Skin epidermis (tissue), 12 donors: ENCODE measurements around the gene HYI.
A peak's percentile ranks its signal among the peaks of the same experiment; 100 is the strongest.
"Not testable (repeated sequence)": the region's sequence is repeated elsewhere in the genome, so short reads cannot be mapped to it uniquely, and the experiment has no call there.

ENCODE experiments used
- H3K27ac ChIP-seq, 21 experiments: fragments of 200-600 bp; sonication (generic) in 11 of 21; one replicate each; pipeline ENCODE4 v1.5.0; 2020; ENCODE audit warnings: mild to moderate bottlenecking in 3 of 21, inconsistent platforms in 2 of 21, moderate library complexity in 2 of 21
- H3K4me3 ChIP-seq, 7 experiments: fragments of 200-600 bp; sonication (generic) in 2 of 7; one replicate each; pipeline ENCODE4 v1.5.0; 2020; ENCODE audit warnings: inconsistent platforms in 2 of 7, mild to moderate bottlenecking in 2 of 7, moderate library complexity in 1 of 7

Gene HYI

GRCh38 chr1:43414634-43415223 lies 39.0 kb downstream of the HYI start:
- H3K27ac ChIP-seq: peak overlapping the region in 1 of 21 experiments; percentile 4
- no peak overlapping the region for H3K4me3 ChIP-seq

GRCh38 chr1:43413426-43413825 lies 40.3 kb downstream of the HYI start:
- not testable (repeated sequence) for H3K4me3 ChIP-seq, H3K27ac ChIP-seq

GRCh38 chr1:43410571-43410970 lies 43.2 kb downstream of the HYI start:
- Histone ChIP-seq H3K27ac (no peak overlapping the region), H3K4me3 (no peak overlapping the region)

GRCh38 chr1:43405876-43406234 lies 47.9 kb downstream of the HYI start:
- H3K4me3 ChIP-seq: no peak overlapping the region
- no peak overlapping the region for H3K27ac ChIP-seq

GRCh38 chr1:43405219-43405875 lies 48.4 kb downstream of the HYI start:
- Histone ChIP-seq H3K4me3 (no peak overlapping the region), H3K27ac (no peak overlapping the region)

GRCh38 chr1:43404353-43404752 lies 49.4 kb downstream of the HYI start:
- Histone ChIP-seq H3K4me3 (no peak overlapping the region), H3K27ac (no peak overlapping the region)

GRCh38 chr1:43402089-43402865 lies 51.5 kb downstream of the HYI start:
- no peak overlapping the region for H3K4me3 ChIP-seq
- H3K27ac ChIP-seq: no peak overlapping the region
